GM19397 (cell line): ENCODE results near the gene SNCAIP.
"Not testable (repeated sequence)": the region's sequence is repeated elsewhere in the genome, so short reads cannot be mapped to it uniquely, and the experiment has no call there.

Experiments used
- ATAC-seq: cut with Tn5 transposase; IDR thresholded peaks from one replicate; pipeline ENCODE4 v1.9.1; 2021; ENCODE audit warnings: mild to moderate bottlenecking, moderate library complexity; ENCODE audit not compliant: unreplicated experiment

The SNCAIP gene

DNA sequence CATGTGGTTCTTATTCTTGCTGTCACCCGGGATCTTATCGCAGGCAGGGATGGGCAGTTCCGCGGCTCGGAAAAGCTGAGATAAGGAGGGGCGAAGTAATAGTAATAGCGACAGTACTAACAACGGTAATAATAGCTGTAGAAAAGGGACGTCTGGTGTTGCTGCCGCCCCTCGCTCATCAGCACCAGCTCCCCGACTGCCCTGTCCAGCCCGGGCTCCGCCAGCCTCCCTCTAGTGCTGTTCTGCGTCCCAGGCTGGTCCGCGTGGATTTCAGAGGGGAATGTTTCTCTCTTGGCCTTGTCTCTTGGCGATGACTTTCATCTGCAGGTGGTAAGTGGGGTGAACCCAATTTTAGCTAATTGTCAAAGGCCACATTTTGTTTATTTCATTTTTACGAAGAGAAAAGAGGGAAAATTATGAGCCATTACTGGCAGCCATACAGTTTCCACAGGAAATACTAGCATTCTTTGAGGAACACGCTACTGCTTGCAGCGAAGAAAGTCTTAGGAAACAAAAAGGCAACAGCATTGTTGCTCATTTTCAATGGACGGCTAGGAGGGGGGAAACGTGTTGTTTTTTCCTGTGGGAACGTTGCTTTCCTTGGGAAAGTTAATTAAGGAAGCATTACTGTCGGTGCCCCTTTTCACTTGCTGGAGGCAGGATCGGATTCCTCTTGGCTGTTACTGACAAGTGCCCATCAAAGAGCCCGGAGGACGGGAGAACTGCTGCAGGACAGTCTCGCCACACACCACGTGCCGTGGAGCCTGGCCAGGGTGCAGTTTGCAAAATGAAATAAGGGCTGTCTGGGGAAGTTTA is 762 bp downstream of the SNCAIP start:
- peak; percentile 24 for ATAC-seq

DNA sequence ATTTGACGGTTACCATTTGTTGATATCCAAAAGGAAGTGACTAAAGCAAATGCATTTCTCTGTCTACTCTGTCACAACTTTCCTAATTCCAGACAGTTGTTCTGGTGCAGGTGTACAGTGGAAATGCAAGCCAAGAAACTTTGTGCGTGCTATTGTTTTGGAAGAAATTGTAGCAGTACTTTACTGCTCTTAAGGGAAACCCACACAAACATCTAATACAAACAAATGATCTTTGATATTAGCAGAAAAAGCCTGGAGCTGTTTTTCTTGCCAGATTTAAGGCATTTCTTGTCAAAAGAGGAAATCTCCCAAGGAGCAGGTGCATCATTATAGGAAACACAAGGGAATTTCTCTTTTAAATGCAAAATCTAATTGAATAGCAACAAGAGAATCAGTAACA is 2.0 kb downstream of the SNCAIP start:
- no peak for ATAC-seq

DNA sequence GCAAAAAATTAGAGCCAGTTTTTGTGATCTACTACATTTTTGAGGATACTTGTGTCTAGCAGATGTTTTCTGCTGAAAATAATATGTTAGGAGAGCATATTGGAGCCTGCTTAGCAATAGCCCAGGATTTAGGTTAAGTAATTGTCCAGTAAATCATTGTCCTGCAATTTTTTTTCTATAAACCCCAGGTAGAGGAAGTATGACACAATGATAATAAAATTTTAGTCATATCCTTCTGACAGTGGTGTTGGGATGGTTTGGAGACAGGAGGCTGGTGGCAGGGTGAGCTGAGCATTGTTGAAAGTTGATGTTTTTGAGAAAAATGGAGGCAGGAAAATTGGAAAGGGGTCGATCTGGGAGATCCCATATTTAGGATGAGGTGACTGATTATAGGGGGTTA is 3.5 kb downstream of the SNCAIP start:
- no peak for ATAC-seq

DNA sequence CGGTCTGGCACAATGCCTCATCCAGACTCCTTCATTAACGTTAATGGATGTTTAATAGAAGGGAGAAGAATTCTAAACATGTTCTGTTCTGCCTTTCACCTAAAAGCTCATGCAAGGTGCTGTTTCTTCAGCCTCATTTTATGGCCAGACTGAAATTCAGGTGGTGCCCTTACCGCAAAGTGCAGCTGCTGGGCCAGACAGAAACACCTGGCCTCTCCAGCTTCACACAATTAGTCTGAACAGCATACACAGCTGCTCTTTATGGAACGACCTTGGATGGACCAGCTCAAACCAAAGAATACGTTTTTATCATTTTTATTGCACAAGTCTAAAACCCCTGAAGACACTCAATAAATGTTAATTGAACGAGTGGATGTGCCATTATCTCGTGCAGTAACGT is 4.6 kb downstream of the SNCAIP start:
- ATAC-seq, result no peak

DNA sequence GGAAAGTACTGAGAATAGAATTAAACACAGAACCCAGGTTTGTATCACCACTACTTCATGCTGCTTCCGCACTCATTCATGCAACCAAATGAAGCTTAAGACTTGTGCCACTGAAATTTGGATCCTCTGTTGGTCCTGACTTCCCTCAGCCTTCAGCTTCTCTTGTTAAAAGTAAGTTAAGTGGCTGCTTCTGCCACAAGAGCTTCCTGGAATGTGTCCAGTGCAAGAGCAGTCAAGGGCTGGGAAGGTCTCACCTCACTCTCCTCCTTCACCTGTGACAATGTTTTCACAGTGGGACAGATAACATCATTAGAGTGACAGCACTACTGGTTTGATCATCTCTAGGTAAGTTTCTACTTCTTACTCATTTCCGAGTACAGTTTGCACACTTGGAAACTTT is 7.9 kb downstream of the SNCAIP start:
- ATAC-seq, result no peak

DNA sequence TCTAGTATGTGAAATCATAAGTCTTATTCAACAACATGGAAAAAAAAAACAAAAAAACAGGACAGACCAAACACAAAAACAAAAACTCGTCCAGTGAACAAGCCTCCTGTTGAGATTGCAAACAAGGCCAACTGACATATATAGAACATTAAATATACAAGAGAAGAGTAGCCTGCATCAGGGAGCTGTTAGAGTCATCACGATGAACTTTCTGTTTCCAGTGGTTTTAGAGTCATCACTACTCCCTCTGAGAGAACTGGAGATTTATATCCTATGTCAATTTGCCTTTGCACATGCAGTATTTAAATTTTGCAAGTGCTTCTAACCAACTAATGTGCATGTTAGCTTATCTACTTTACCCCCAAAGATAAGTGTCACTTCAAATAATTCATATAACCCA is 9.9 kb downstream of the SNCAIP start:
- no peak for ATAC-seq

DNA sequence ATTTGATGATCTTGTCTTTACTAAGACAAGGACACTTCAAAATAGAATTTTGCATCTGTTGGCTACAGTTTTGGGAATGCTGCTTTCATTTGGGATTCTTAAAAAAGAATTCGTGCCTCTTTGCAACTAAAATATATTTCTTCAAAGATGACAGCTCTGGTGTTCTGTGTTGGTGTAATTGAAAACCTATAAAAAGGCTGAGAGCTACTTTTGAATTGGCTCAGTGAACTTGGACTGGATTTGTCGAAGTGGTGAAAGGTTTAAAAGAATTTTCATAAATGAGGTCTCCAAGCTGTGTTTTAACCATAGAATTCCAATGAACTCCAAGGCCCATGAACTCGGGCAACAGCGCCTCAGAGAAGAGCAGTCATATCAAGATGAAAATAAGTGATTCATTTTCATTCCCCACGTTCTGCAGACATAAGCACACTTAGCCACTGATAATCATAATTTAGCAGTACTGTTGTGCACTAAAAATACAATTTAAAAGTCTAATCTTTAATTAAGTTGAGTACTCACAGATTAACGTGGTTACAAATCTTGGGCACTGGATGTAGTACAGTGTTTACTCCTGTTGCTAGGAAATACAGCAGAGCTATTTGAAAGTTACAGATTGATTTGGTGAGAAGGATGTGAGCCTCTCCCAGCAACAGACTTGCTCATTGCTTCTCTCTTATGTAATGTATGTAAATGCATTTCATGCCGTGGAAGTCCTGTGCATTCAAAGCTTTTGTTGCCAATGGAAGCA is 10.9 kb downstream of the SNCAIP start:
- ATAC-seq, result no peak

DNA sequence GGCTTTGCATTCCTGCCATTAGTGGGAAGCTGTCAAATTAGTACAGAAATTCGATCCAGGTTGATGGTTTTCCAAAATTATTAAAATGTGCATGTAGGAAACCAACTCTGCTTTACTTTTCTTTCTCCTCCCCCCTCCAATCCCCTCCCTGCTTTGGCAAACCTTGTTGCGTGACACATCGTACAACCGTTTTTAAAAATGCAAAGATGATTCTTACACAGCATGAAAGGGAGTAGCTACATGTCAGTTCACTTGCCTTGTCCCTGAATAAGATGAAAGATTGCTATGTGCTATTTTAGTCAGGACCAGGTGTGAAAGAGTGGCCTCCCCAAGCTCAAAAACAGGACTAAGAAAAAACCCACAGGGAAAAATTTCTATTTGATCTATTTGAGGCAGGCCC is 11.7 kb downstream of the SNCAIP start:
- no peak for ATAC-seq

DNA sequence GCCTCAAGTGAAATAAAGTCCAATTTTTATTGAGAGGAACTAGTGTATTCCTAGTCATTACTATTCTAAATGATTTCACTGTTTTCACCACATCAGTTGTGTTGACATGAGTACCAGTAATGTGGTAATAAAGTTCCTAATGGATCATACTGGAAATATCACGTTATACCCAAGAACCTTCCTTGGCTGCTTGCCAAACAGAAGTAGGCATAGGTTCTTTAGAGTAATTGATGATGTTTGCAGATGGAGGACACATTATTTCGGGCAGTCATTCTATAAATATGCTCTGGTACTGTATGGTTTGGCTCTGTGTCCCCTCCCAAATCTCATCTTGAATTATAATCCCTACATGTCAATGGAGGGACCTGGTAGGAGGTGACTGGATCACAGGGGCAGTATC is 15.1 kb downstream of the SNCAIP start:
- no peak for ATAC-seq

DNA sequence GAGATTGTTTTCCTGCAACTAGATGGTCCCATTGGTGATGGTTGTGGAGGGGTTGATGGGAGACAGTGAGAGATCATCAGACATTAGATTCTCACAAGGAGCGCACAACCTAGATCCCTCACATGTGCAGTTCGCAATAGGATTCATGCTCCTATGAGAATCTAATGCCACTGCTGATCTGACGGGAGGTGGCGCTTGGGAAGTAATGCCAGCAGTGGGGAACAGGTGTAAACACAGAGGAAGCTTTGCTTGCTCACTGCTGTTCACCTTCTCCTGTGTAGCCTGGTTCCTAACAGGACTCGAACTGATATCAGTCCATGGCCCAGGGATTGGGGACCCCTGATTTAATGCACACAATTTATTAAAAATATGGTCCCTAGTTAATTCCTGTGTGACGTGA is 18.8 kb downstream of the SNCAIP start:
- ATAC-seq, result no peak

DNA sequence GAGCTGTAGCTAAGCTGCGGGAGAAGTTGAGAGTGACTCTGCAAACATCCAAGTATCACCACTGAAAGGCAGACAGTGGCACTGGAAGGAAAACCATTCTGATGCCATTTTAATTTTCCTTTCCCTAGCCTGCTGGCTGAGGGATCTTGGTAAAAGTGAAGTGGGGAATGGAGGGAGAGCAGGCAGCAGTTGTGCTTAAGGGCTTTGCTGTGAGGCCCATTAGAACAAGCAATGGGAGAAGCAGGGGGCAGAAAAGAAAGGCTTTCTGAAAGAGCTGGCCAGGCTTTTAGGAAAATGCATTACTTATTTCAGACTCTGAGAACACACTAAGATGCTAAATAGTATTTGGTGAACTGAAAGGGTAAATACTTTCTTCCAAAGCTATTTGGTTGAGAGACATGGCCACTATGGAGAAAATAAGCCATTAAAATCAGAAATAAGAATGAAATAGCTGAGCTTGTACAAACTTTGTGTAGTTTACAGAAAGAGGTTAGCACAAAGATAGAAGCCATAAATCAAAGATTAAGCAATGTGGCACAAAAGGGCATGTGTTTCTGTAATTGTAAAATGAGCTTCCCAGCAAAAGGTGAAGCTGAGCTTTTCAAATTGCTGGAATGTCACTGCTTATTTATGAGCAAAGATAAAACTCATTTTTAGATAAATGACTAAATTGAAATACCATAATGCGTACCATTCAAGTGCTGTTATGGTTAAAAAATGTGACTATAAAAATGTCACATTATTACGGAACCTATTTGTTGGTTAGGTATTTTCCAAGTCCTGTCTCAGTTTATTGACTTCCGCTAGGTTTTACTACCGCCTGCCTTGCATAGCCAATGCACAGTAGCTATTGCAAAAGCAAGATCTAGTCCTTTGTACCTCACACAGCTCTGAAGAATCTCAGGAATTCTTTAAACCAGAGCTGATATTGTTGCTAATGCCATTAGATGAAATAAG is 20.8 kb downstream of the SNCAIP start:
- ATAC-seq, result no peak

DNA sequence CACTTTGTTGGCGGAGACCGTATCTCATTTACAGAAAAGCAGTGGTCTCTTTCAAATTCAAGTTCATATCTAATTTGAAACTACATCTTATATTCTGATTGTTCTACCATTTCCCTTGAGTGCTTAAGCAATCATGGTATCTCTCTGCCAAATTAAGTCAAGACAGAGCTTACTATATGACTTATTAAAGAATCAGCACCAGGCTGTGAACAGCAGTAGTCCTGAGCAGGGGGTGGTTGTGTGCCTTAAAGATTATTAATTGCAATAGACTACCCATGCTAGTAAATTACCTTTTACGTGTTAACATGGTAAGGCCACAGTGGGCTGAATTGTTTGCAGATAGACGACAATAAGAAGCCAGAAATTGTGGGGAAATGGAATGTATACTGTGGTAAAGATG is 21.5 kb downstream of the SNCAIP start:
- ATAC-seq, result no peak

DNA sequence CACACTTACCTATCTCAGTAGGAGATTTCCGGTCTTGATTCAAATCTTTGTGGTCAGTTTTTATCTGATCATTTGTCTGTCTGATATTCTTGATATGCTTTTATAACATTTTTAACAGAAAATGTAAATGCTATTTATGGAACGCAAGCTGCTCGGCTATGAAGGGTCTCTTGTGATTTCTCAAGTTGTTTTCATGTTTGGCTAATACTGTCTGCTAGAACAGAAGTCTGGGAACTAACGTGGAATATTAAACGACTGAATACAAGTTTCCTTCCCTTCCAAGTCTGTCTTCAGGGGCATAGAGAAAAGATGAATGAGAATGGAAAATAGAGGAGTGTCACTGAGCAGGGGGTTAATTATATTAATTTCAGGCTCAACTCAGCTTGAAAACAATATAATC is 27.6 kb downstream of the SNCAIP start:
- no peak for ATAC-seq

DNA sequence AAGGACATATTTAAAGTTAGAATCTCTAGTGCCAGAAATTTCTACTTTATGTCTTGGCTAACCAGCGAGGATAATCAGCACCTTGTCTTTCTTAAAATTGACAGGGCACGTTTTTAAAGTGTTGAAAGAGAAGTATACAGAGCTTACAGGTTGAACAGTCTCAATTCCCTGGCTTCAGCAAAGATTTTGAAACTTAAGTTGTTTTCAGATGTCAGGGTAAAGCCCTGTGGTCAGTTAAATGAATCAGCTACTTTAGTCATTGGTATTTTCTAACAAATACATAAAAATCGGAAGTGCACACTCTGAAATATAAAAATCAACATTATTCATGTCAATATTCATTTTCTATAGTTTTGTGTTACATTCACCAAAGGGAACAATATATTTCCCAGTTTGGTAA is 29.1 kb downstream of the SNCAIP start:
- no peak for ATAC-seq

DNA sequence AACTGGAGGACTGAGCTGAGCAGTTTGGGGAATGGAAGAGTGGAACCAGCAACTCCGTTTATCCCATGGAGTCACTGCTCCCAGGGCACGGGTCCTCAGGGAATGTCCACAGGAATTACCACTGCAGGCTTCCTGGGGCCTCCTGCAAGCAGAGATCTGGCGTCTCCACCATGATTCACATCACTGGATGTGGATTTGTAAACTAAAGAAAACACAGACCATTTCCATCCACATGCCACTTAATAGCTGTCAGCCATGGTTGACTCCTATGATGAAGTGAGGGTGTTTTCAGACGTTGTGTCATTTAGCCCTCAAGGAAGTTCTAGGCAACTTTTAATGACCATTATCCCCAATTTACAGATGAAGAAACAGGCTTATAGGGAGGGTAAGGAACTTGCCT is 30.2 kb downstream of the SNCAIP start:
- ATAC-seq, result no peak

DNA sequence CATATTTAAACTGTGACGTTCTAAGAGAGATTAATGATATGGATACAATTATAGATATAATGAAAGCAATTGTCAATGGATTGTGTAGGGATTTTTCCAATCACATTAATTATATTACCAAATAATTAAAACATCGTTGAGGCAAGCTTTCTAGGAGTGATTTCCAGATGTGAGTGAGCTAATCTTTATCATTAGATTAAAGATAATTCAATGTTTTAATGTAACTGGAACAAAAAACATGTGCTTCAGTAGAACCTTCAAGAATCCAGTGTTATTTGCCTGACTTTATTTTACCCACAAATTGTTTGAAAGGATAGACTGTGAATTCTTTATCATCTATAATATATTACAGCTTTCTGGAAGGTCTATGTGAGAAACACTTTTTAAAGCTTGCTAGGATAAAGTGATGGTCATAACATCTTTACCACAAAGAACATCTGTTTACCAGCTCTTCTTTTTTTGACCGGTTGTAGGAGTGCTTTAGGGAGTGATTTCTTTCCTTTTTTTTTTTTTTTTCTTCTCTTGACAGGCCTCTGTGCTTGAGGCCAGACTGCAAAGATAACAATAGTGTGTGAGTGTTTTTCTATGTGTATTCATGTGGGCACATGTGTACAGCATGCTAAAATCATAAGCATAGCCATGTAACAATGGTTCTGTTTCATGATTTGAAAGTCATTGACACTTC is 35.0 kb downstream of the SNCAIP start:
- no peak for ATAC-seq

DNA sequence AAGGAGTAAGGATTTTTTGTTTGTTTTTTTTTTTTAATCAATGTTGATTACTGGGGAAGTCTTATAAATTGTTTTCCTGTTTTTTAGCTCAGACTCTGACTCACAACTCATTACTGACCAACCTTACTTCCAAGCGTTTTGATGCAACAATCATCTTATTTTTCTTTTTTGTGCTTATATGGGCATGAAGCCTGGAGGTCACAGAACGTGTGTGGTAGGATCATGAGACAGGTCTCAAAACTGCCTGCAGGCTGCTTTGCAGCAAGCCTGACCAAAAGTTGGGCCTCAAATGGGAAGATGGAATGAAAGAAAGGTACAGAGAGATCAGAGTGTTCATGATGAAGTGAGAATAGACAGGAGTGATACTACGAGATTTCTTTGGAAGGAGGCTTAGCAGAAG is 38.5 kb downstream of the SNCAIP start:
- no peak for ATAC-seq

DNA sequence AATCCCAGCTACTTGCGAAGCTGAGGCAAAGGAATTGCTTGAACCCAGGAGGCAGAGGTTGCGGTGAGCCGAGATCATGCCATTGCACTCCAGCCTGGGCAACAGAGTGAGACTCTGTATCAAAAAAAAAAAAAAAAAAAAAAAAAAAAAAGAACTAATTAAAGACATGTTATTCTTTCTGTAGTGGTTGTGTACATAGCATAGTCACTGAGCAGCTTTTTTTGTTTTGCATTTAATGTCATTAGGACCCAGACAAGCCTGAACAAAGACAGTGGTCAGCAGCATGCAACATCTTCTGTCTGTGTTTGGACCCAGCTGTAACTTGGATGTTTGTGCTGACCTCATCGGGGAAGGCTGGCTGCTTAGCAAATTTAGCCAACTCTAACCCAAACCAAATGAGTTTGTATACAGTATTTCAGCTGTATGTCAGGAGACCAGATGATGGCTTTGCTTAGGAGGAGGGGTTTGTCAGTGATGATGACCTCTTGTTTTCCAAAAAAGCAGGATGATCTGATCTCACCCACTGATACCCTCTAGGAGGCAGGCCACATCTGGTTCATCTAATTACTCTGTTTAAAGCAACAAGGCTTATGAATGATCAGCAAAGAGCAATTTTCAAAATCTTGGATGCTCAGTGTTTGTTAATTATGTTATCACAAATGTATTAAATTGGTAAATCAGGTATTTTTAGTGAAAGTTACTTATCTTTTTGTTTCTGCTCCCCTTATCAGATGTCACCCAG is 39.5 kb downstream of the SNCAIP start:
- no peak for ATAC-seq

DNA sequence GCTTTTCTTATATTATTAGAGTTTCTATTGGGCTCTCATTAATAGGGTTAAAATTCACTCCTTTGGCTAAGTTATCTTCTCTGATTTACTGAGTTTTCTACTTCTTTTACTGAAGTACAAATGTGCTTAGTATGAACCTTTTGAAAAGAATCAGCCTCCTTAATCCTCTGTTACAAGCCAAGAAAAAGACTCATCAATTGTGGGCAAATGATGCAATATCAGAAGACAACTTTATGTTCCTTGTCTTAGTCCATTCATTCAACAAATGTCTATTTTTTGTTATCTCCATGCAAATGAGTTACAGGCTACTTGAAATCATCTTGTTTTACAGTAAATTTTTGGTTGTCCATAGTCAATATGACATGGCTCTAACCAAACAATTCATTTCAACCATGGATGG is 40.3 kb downstream of the SNCAIP start:
- ATAC-seq, result no peak

DNA sequence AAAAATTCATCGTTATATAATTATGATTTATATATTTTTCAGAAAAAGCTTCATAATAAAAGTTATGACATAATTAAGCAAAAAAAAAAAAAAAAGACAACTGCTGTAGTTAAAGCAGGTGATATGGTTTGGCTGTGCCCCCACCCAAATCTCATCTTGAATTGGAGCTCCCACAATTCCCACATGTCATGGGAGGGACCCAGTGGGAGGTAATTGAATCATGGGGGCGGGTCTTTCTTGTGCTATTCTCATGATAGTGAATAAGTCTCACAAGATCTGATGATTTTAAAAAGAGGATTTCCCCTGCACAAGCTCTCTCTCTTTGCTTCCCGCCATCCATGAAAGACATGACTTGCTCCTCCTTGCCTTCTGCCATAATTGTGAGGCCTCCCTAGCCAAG is 41.3 kb downstream of the SNCAIP start:
- not testable (repeated sequence) for ATAC-seq
